CD14-positive monocyte (primary cell): ENCODE measurements around the gene COLEC11. TPM values are rescaled to one million over a fixed set of nuclear protein-coding genes. Genes with fewer than 3 reads are reported as not detected.

ENCODE experiments used
- DNase-seq, 3 donors: peaks; one replicate each; pipeline ENCODE4 v3.0.0-alpha.2; 2011 to 2022
- H2AFZ ChIP-seq: 2 replicates; pipeline ENCODE4 v1.6.0; 2012; ENCODE audit warnings: mild to moderate bottlenecking, low read depth, low read length, inconsistent platforms; ENCODE audit not compliant: insufficient read depth, poor library complexity, severe bottlenecking
- H3K27ac ChIP-seq, 2 donors: 1 replicate in 1 of 2; 2 replicates in 1 of 2; pipeline ENCODE4 v1.5.1; 2012 to 2013; ENCODE audit warnings: low read length in 2 of 2, control low read depth in 1 of 2, inconsistent platforms in 1 of 2, low read depth in 1 of 2, mild to moderate bottlenecking in 1 of 2
- H3K27me3 ChIP-seq, 2 donors: one replicate each; pipeline versions ENCODE4 v1.6.0 to v1.6.1; 2011 to 2013; ENCODE audit warnings: low read length in 2 of 2; ENCODE audit not compliant: control insufficient read depth in 2 of 2, insufficient read depth in 2 of 2
- H3K36me3 ChIP-seq, 2 donors: replicated peaks in 1 of 2; 1 replicate in 1 of 2; 2 replicates in 1 of 2; pipeline versions ENCODE4 v1.5.1 to v1.6.1; 2012 to 2013; ENCODE audit warnings: low read length in 2 of 2, control low read depth in 1 of 2, inconsistent platforms in 1 of 2, mild to moderate bottlenecking in 1 of 2; ENCODE audit not compliant: insufficient read depth in 2 of 2, control insufficient read depth in 1 of 2
- H3K4me1 ChIP-seq, 2 donors: 1 replicate in 1 of 2; 2 replicates in 1 of 2; pipeline versions ENCODE4 v1.5.1 to v1.6.1; 2012 to 2013; ENCODE audit warnings: low read length in 2 of 2, control low read depth in 1 of 2, inconsistent platforms in 1 of 2, mild to moderate bottlenecking in 1 of 2, moderate library complexity in 1 of 2; ENCODE audit not compliant: insufficient read depth in 2 of 2, control insufficient read depth in 1 of 2
- H3K4me2 ChIP-seq: replicated peaks from 2 replicates; pipeline ENCODE3; 2012; ENCODE audit warnings: low read length, moderate library complexity, mild to moderate bottlenecking; ENCODE audit not compliant: poor library complexity, severe bottlenecking; ENCODE audit errors: extremely low read depth
- H3K4me3 ChIP-seq, 3 experiments: fragments of 200-600 bp in 1 of 3; sonication (generic) in 1 of 3; replicated peaks in 1 of 3; 1 replicate in 2 of 3; 2 replicates in 1 of 3; pipeline ENCODE4 v1.5.1; 2011 to 2013; ENCODE audit warnings: low read length in 3 of 3, mild to moderate bottlenecking in 3 of 3, control low read depth in 2 of 3, low read depth in 2 of 3, inconsistent platforms in 1 of 3, moderate library complexity in 1 of 3
- H3K79me2 ChIP-seq: 2 replicates; pipeline ENCODE4 v1.6.0; 2012; ENCODE audit warnings: mild to moderate bottlenecking, control low read depth, inconsistent platforms, low read length, moderate library complexity; ENCODE audit not compliant: insufficient read depth
- H3K9ac ChIP-seq: 2 replicates; pipeline ENCODE4 v1.6.0; 2017; ENCODE audit warnings: low read length, mild to moderate bottlenecking; ENCODE audit not compliant: insufficient read depth, poor library complexity, severe bottlenecking
- H3K9me3 ChIP-seq, 2 donors: replicated peaks in 1 of 2; 1 replicate in 1 of 2; 2 replicates in 1 of 2; pipeline versions ENCODE4 v1.5.1 to v1.6.1; 2012 to 2013; ENCODE audit warnings: low read length in 2 of 2, control low read depth in 1 of 2; ENCODE audit not compliant: control insufficient read depth in 1 of 2, insufficient read depth in 1 of 2
- H4K20me1 ChIP-seq: 2 replicates; pipeline ENCODE4 v1.6.0; 2012; ENCODE audit warnings: mild to moderate bottlenecking, low read length, control low read depth, moderate library complexity; ENCODE audit not compliant: insufficient read depth
- H3K27ac Mint-ChIP-seq, 7 donors: one replicate each; pipeline ENCODE4 v1.8.0; 2020; ENCODE audit warnings: mild to moderate bottlenecking in 7 of 7, mixed read lengths in 7 of 7, moderate library complexity in 6 of 7, inconsistent platforms in 2 of 7
- H3K27me3 Mint-ChIP-seq, 3 donors: one replicate each; pipeline ENCODE4 v1.8.0; 2021 to 2022; ENCODE audit warnings: low read depth in 3 of 3, mild to moderate bottlenecking in 3 of 3, mixed read lengths in 3 of 3, moderate library complexity in 3 of 3, inconsistent platforms in 1 of 3
- H3K36me3 Mint-ChIP-seq, 2 donors: one replicate each; pipeline ENCODE4 v1.8.0; 2020; ENCODE audit warnings: mixed read lengths in 2 of 2, inconsistent platforms in 1 of 2, mild to moderate bottlenecking in 1 of 2
- H3K4me1 Mint-ChIP-seq: one replicate; pipeline ENCODE4 v1.8.0; 2020; ENCODE audit warnings: mild to moderate bottlenecking, mixed read lengths
- H3K4me3 Mint-ChIP-seq, 2 donors: one replicate each; pipeline ENCODE4 v1.8.0; 2020; ENCODE audit warnings: mild to moderate bottlenecking in 2 of 2, mixed read lengths in 2 of 2, moderate library complexity in 1 of 2
- H3K9me3 Mint-ChIP-seq, 7 donors: one replicate each; pipeline ENCODE4 v1.8.0; 2020 to 2022; ENCODE audit warnings: mixed read lengths in 7 of 7, mild to moderate bottlenecking in 6 of 7, moderate library complexity in 6 of 7, inconsistent platforms in 2 of 7
- WGBS: methylation state at CpG from one replicate; pipeline ENCODE4 v1.1.5; 2013; ENCODE audit warnings: missing lambda C conversion rate; ENCODE audit not compliant: insufficient coverage; 5-methylcytosine and 5-hydroxymethylcytosine counted together
- intact Hi-C, 2 donors: fragments of 100-400 bp; cut with micrococcal nuclease; formaldehyde crosslinking; loops; one replicate each; pipeline versions ENCODE4 v1.15.0 to v1.15.1; 2023
- polyA plus RNA-seq, 3 donors: library from polyadenylated mRNA; depleted of rRNA in 1 of 3; unstranded in 2 of 3; stranded (reverse) in 1 of 3; fragments of 300-500 nt in 2 of 3; fragments of >200 nt in 1 of 3; fragmentation: Illumina TruSeq in 2 of 3; gene quantifications; 1 replicate in 2 of 3; 2 replicates in 1 of 3; pipeline ENCODE4 v1.2.3, GENCODE V29; 2012 to 2021
- TF ChIP-seq, protein P1 (sequence below): fragments of 200-600 bp; IDR thresholded peaks from one replicate; pipeline ENCODE4 v1.8.0; 2022; ENCODE audit warnings: antibody characterized with exemption, mild to moderate bottlenecking

The COLEC11 gene
- polyA plus RNA-seq, 3 donors, result not detected

DNA sequence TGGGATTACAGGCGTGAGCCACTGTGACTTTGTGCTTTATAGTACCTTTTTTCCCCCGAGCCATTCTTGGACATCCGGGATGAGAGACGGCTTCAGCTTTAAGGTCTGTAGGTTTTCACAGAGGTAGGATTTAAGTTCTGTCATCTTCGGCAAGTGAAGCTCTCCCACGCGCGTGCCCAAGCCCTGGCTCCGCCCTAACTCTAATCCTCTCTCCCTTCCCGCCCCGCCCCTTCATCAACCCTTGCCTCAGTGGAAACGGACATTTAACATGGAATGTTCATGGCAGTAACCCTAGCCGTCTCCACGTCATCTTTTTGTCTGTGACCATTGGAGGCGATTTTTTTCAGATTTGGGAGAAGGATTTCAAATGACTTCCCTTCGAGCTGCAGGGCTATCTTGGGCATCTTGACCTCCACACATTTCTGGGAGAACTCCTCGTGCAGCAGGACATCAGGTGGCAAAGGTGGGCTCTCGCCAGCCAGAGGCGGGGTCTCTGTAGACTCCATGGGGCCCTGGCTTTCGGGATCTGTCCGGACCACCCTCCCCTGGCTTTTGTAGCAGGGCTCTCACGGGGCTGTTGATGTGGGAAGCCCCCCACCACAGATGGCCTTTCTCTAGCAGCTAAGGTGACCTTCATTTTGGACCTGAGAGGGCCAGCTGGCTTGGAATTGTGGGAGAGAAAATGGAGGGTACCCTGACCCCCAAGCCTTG is 6.8 kb downstream of the COLEC11 start:
- Mint-ChIP-seq H3K4me1 (peaks cover 4% of the 10 kb centered on the region), H3K27ac (no peak overlapping the region), H3K9me3 (peaks cover 0 to 5% (median 0%) of the 10 kb centered on the region in 7 donors), H3K36me3 (no peaks in the 10 kb centered on the region), H3K27me3 (peaks cover 2 to 9% (median 4%) of the 10 kb centered on the region in 3 donors), H3K4me3 (no peak overlapping the region)
- Histone ChIP-seq H3K4me3 (no peak overlapping the region), H2AFZ (no peak overlapping the region), H3K4me1 (peaks cover 0 to 4% of the 10 kb centered on the region in 2 donors), H3K27ac (no peak overlapping the region), H3K9ac (no peak overlapping the region), H4K20me1 (no peaks in the 10 kb centered on the region), H3K27me3 (no peaks in the 10 kb centered on the region), H3K36me3 (no peaks in the 10 kb centered on the region), H3K79me2 (no peaks in the 10 kb centered on the region), H3K4me2 (no peak overlapping the region), H3K9me3 (no peaks in the 10 kb centered on the region)
- TF ChIP-seq, protein P1, sequence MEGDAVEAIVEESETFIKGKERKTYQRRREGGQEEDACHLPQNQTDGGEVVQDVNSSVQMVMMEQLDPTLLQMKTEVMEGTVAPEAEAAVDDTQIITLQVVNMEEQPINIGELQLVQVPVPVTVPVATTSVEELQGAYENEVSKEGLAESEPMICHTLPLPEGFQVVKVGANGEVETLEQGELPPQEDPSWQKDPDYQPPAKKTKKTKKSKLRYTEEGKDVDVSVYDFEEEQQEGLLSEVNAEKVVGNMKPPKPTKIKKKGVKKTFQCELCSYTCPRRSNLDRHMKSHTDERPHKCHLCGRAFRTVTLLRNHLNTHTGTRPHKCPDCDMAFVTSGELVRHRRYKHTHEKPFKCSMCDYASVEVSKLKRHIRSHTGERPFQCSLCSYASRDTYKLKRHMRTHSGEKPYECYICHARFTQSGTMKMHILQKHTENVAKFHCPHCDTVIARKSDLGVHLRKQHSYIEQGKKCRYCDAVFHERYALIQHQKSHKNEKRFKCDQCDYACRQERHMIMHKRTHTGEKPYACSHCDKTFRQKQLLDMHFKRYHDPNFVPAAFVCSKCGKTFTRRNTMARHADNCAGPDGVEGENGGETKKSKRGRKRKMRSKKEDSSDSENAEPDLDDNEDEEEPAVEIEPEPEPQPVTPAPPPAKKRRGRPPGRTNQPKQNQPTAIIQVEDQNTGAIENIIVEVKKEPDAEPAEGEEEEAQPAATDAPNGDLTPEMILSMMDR, result no peak
- intact Hi-C loops, result no loop called here
- 89% methylated on average over 12 of the region's 22 CpGs for WGBS
- DNase-seq, result no peak

DNA sequence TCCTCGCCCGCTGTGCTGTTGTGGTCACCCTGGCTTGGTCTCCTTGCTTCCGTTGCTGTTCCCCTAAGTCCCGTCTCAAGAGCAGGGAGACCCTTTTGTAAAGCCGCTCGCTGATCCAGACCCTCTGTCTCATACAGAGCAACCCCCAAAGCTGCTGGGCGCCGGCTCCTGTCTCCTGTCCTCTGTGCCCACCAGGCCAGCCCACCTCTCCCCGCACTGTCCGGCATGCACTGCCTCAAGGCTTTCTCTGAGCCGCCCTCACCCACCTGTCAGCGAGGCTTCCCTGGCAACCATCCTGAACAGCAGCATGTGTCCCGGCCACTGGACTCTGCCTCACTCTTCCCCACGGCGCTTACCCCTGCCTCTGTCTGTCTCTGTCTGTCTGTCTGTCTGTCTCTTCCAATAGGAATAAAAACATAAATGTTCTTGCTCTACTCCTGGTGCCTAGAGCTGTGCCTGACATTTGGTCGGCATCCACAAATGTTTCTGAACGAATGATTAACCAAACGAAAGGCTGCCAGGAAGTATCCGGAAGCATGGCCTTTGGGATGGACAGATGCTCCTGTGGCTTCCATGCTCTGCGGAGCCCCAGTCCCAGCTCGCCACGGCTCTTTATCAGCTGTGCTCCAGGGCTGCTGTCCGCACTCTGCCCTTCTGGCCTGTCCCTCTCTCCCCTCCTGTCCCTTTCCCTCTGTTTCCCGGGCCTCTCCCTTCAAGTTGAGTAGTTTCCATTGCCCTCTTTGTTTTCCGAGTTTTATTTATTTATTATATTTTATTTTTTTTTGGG is 7.8 kb downstream of the COLEC11 start:
- H3K27ac ChIP-seq, result no peak overlapping the region
- H3K79me2 ChIP-seq, result no peaks in the 10 kb centered on the region
- H3K4me2 ChIP-seq, result no peak overlapping the region
- H3K4me3 ChIP-seq, result no peak overlapping the region
- H3K36me3 Mint-ChIP-seq, result no peaks in the 10 kb centered on the region
- H3K4me1 ChIP-seq, result peaks cover 0 to 4% of the 10 kb centered on the region in 2 donors
- peak overlapping the region in 2 of 7 donors; percentile 38 to 59 for H3K27ac Mint-ChIP-seq
- H3K9me3 Mint-ChIP-seq, result peaks cover 0 to 5% (median 0%) of the 10 kb centered on the region in 7 donors
- TF ChIP-seq, protein P1, result no peak
- H3K4me1 Mint-ChIP-seq, result peaks cover 4% of the 10 kb centered on the region
- DNase-seq, result no peak
- no peaks in the 10 kb centered on the region for H3K9me3 ChIP-seq
- peaks cover 2 to 5% (median 4%) of the 10 kb centered on the region in 3 donors for H3K27me3 Mint-ChIP-seq
- no peak overlapping the region for H3K4me3 Mint-ChIP-seq
- WGBS, result 94% methylated on average over 19 of the region's 25 CpGs
- no peaks in the 10 kb centered on the region for H4K20me1 ChIP-seq
- no peak overlapping the region for H3K9ac ChIP-seq
- no peak overlapping the region for H2AFZ ChIP-seq
- no peaks in the 10 kb centered on the region for H3K27me3 ChIP-seq
- intact Hi-C loops, result no loop called here
- no peaks in the 10 kb centered on the region for H3K36me3 ChIP-seq
